Gastrocnemius medialis (tissue), 4 donors: ENCODE results near the gene VMP1.
"Not testable (repeated sequence)": the region's sequence is repeated elsewhere in the genome, so short reads cannot be mapped to it uniquely, and the experiment has no call there.

Source experiments
- CTCF ChIP-seq, 5 experiments: fragments of 450-650 bp in 3 of 5; fragments of 200-600 bp in 2 of 5; sonication (generic) in 2 of 5; IDR thresholded peaks in 4 of 5; conservative IDR thresholded peaks in 1 of 5; 1 replicate in 4 of 5; 2 replicates in 1 of 5; pipeline ENCODE4 v1.5.1; 2016 to 2019; ENCODE audit warnings: antibody characterized with exemption in 5 of 5, mild to moderate bottlenecking in 3 of 5, moderate library complexity in 3 of 5
- POLR2A ChIP-seq, 2 donors: fragments of 450-650 bp; IDR thresholded peaks; one replicate each; pipeline ENCODE4 v1.6.1; 2017; ENCODE audit warnings: antibody characterized with exemption in 2 of 2, mild to moderate bottlenecking in 2 of 2, moderate library complexity in 2 of 2

DNA sequence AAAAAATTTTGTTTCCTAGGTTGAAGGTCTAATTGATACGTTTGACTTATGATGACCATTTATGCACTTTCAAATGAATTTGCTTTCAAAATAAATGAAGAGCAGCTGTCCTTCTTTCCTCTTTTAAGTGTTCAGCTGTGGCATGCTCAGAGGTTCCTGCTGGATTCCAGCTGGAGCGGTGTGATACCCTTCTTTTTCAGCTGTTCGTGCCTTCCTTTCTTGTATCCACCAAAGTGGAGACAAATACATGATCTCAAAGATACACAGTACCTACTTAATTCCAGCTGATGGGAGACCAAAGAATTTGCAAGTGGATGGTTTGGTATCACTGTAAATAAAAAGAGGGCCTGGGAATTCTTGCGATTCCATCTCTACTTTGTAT, 134.4 kb downstream of the VMP1 start:
- TF ChIP-seq CTCF (IDR thresholded peaks at IDR 0.05 in 4 of 5, conservative IDR thresholded peaks at IDR 0.05 in 1 of 5); POLR2A (IDR thresholded peaks at IDR 0.05): not testable (repeated sequence)
